HG02623 (cell line): Measurements from ENCODE around the gene TCAIM.

ENCODE experiments used
- ATAC-seq: cut with Tn5 transposase; IDR thresholded peaks from one replicate; pipeline ENCODE4 v1.9.1; 2021; ENCODE audit warnings: moderate library complexity; ENCODE audit not compliant: unreplicated experiment

The TCAIM gene

GRCh38 chr3:44444437-44444836 is 105.9 kb downstream of the TCAIM start:
- no peak for ATAC-seq

DNA sequence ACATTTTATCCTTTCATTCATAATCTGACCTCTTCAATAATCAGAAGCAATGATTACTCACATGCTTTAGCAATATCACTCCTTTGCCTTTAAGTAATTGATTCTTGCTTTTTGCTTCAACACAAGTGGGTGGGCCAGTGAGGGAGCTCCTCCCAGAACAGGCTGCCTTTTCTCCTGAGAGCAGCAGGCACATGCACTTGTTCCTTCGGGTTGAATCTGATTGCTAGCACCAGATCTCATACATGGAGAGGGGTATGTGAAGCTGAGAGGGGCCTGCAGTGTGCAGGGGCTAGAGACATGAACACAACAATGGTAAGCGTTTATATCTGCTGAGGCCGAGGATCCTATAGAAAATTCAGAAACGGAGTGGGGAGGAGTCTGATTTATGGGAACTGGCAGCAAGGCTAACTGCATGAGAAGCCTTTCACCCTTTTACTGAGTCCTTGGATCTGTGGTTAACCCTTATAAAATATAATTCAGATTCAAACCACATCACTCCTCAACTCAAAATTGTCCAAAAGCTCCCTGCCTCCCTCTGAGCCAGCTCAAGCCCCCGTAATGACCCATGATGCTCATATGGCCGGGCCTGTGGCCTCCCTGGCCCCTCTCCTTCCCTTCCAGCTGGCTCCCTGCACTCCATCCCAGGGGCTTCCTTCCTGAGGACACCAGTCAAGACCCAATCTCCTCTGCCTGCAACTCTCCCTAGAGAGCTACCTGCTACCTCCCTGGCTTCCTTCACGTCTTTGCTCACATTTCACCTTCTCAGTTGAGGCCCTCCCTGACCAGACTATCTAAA is 106.5 kb downstream of the TCAIM start:
- ATAC-seq: no peak

GRCh38 chr3:44445786-44446185 is 107.2 kb downstream of the TCAIM start:
- ATAC-seq: no peak

DNA sequence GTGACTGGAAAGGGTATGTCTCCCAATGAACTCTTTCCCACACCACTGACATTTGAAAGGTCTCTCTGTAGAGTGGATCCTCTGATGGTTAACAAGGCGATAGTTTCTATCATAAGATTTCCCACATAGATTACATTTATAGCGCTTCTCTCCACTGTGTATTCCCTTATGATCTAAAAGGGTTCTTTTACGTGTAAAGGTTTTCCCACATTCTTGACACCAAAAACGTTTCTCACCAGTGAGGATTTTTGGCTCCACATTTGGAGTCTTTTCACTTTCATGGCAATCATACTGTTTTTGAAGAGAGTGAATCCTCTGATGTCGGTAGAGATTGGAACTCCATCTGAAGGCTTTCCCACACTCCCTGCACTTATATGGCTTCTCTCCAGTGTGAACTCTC is 108.4 kb downstream of the TCAIM start:
- ATAC-seq: no peak

DNA sequence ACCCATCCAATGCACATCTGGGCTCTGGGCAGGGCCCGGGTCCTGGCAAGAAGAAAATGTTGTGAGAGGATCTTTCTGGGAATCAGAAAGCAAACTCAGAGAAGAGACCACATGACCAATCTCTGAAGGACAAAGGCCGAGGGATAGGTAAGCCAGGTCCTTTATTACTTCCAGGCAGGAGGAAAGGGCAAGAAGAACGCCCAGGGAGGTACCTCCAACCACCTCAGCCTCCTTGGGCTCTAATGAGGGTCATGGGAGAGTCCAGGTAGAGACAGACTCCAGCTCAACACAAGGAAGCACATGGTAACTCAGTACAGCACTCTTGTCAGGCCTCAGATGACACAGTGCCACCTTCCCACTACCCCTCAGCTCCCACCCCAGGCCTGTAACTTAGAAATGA is 112.9 kb downstream of the TCAIM start:
- ATAC-seq: no peak

- no peak for ATAC-seq
These were observed 115.7 kb downstream of the TCAIM start for GRCh38 chr3:44454258-44454657.

GRCh38 chr3:44455318-44455717 is 116.8 kb downstream of the TCAIM start:
- ATAC-seq: no peak
